Lung (tissue), 12 donors: ENCODE measurements around the gene HOXA5. TPM values are rescaled to one million over a fixed set of nuclear protein-coding genes. Genes with fewer than 3 reads are reported as not detected.
A peak's percentile ranks its signal among the peaks of the same experiment; 100 is the strongest.

Experiments used
- ATAC-seq: fragments of 200-7000 bp; cut with Tn5 transposase; one replicate; pipeline ENCODE4 v1.9.1; 2020; ENCODE audit warnings: moderate number of reproducible peaks; ENCODE audit not compliant: insufficient read depth, low FRiP score
- DNase-seq, 3 donors: peaks; one replicate each; pipeline ENCODE4 v3.0.0-alpha.2; 2013 to 2017
- H3K27ac ChIP-seq, 2 donors: one replicate each; pipeline ENCODE4 v1.5.1; 2013; ENCODE audit warnings: mild to moderate bottlenecking in 2 of 2, moderate library complexity in 2 of 2, control low read depth in 1 of 2, inconsistent platforms in 1 of 2, low read depth in 1 of 2, low read length in 1 of 2
- H3K27me3 ChIP-seq, 3 donors: one replicate each; pipeline ENCODE4 v1.5.1; 2013; ENCODE audit warnings: low read length in 2 of 3; ENCODE audit not compliant: control insufficient read depth in 3 of 3, insufficient read depth in 3 of 3
- H3K36me3 ChIP-seq, 4 donors: one replicate each; pipeline ENCODE4 v1.5.1; 2013; ENCODE audit warnings: low read length in 4 of 4, mild to moderate bottlenecking in 1 of 4, moderate library complexity in 1 of 4; ENCODE audit not compliant: control insufficient read depth in 4 of 4, insufficient read depth in 4 of 4
- H3K4me1 ChIP-seq, 5 donors: one replicate each; pipeline ENCODE4 v1.5.1; 2013; ENCODE audit warnings: low read length in 5 of 5, mild to moderate bottlenecking in 2 of 5, moderate library complexity in 1 of 5; ENCODE audit not compliant: control insufficient read depth in 5 of 5, insufficient read depth in 5 of 5
- H3K4me3 ChIP-seq: one replicate; pipeline ENCODE4 v1.5.1; 2013; ENCODE audit warnings: mild to moderate bottlenecking, control low read depth, moderate library complexity
- H3K9ac ChIP-seq, 2 donors: one replicate each; pipeline ENCODE4 v1.5.1; 2013; ENCODE audit warnings: low read length in 2 of 2, control low read depth in 1 of 2; ENCODE audit not compliant: insufficient read depth in 1 of 2
- H3K9me3 ChIP-seq, 4 donors: one replicate each; pipeline ENCODE4 v1.5.1; 2013; ENCODE audit warnings: low read length in 3 of 4, mild to moderate bottlenecking in 1 of 4, moderate library complexity in 1 of 4; ENCODE audit not compliant: control insufficient read depth in 4 of 4, insufficient read depth in 3 of 4
- WGBS, 2 donors: extraction: QIAGEN DNeasy Blood & Tissue Kit; methylation state at CpG; one replicate each; pipeline ENCODE4 v1.1.7; 2013; 5-methylcytosine and 5-hydroxymethylcytosine counted together
- polyA plus RNA-seq, 2 donors: library from polyadenylated mRNA; stranded (reverse); fragments of 200-250 nt; gene quantifications; one replicate each; pipeline ENCODE4 v1.2.1, GENCODE V29; 2013
- total RNA-seq, 2 donors: library from RNA; depleted of rRNA in 1 of 2; stranded (reverse); fragments of >200 nt in 1 of 2; gene quantifications; one replicate each; pipeline ENCODE4 v1.2.1, GENCODE V29; 2014 to 2021
- TF ChIP-seq, protein P1 (sequence below): IDR thresholded peaks from 2 replicates; pipeline ENCODE4 v1.5.1; 2012; ENCODE audit warnings: mild to moderate bottlenecking; ENCODE audit errors: control extremely low read depth, extremely low read depth
- donor health status: control.
- donor health status: control.
- donor health status: Bipolar disorder and iron deficiency.
- donor health status: healthy.
- donor health status: DM: yes; HTN: yes; CAD: no.

HOXA5 gene
- total and polyA plus RNA-seq, 4 donors: 9.2 to 61.9 (median 15.2) TPM

DNA sequence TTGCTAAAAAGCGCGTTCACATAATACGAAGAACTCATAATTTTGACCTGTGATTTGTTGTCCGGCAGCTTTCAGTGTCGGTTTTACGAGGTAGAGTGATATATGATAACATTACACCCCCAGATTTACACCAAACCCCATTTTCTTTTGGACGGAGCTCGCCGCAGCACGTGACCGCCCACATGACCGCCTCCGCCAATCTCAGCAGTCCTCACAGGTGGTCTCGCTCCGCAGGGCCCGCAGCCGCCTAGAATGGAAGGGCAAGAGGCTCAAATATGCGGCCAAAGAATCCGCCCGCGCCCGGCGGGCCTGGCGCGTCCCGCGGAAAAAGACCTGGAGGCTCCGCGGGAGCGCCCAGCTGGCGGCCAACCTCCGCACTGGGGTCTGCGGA lies 13.0 kb upstream of the HOXA5 start, which contains the start of gene HOXA7:
HOXA7 (minus strand) TSS at position 168 of the 391 bp plus-strand sequence; CDS start at position 38, 130 bp downstream.
- Histone ChIP-seq H3K4me3 (peak within 1 kb of the TSS; percentile 47), H3K36me3 (no peaks in the 10 kb centered on the region), H3K9me3 (no peaks in the 10 kb centered on the region), H3K27me3 (peaks cover 0 to 87% (median 63%) of the 10 kb centered on the region in 3 donors), H3K9ac (peak within 1 kb of the TSS in 1 of 2 donors; percentile 43), H3K27ac (peak within 1 kb of the TSS in 1 of 2 donors; percentile 78), H3K4me1 (peaks cover 0 to 33% (median 4%) of the 10 kb centered on the region in 5 donors)
- ATAC-seq (no peak), DNase-seq (peak; percentile 91 to 93 (median 91))
- 1 to 2% methylated on average over 32 to 33 of the region's 33 CpGs for WGBS, 2 donors
- TF ChIP-seq, protein P1, sequence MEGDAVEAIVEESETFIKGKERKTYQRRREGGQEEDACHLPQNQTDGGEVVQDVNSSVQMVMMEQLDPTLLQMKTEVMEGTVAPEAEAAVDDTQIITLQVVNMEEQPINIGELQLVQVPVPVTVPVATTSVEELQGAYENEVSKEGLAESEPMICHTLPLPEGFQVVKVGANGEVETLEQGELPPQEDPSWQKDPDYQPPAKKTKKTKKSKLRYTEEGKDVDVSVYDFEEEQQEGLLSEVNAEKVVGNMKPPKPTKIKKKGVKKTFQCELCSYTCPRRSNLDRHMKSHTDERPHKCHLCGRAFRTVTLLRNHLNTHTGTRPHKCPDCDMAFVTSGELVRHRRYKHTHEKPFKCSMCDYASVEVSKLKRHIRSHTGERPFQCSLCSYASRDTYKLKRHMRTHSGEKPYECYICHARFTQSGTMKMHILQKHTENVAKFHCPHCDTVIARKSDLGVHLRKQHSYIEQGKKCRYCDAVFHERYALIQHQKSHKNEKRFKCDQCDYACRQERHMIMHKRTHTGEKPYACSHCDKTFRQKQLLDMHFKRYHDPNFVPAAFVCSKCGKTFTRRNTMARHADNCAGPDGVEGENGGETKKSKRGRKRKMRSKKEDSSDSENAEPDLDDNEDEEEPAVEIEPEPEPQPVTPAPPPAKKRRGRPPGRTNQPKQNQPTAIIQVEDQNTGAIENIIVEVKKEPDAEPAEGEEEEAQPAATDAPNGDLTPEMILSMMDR: no peak

DNA sequence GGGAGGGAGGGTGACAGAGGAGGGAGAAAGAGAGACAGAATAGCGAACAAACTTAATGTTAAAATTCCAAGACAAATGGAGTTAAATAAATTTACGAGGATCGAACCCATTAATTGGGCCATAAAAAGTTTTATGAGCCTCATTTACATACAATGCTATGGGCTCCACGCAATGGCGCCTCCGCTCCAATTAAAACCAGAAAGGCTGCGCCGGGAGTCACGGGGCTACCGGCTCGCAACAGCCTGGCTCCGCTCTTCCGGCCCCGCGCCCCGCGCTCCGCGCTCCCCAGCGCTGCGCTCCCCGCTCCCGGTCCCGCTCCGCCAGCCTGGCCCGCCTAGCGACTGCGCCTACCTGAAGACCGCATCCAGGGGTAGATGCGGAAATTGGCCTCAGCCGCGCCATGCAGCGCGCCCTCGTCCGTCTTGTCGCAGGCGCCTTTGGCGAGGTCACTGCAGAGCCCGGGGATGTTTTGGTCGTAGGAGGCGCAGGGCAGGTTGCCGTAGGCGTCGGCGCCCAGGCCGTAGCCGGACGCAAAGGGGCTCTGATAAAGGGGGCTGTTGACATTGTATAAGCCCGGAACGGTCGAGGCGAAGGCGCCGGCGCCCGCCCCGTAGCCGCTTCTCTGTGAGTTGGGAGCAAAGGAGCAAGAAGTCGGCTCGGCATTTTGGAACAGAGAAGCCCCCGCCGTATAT lies 12.5 kb upstream of the HOXA5 start:
- no peaks in the 10 kb centered on the region for H3K9me3 ChIP-seq
- peaks cover 0 to 33% (median 4%) of the 10 kb centered on the region in 5 donors for H3K4me1 ChIP-seq
- 1 to 2% methylated on average over 52 to 63 of the region's 63 CpGs for WGBS, 2 donors
- ATAC-seq (no peak), DNase-seq (peak in 1 of 3 donors; percentile 59)
- peak overlapping the region; percentile 47 for H3K4me3 ChIP-seq
- peaks cover 0 to 85% (median 60%) of the 10 kb centered on the region in 3 donors for H3K27me3 ChIP-seq
- TF ChIP-seq, protein P1: no peak
- peak overlapping the region in 1 of 2 donors; percentile 78 for H3K27ac ChIP-seq
- H3K36me3 ChIP-seq: no peaks in the 10 kb centered on the region
- H3K9ac ChIP-seq: peak overlapping the region in 1 of 2 donors; percentile 43

DNA sequence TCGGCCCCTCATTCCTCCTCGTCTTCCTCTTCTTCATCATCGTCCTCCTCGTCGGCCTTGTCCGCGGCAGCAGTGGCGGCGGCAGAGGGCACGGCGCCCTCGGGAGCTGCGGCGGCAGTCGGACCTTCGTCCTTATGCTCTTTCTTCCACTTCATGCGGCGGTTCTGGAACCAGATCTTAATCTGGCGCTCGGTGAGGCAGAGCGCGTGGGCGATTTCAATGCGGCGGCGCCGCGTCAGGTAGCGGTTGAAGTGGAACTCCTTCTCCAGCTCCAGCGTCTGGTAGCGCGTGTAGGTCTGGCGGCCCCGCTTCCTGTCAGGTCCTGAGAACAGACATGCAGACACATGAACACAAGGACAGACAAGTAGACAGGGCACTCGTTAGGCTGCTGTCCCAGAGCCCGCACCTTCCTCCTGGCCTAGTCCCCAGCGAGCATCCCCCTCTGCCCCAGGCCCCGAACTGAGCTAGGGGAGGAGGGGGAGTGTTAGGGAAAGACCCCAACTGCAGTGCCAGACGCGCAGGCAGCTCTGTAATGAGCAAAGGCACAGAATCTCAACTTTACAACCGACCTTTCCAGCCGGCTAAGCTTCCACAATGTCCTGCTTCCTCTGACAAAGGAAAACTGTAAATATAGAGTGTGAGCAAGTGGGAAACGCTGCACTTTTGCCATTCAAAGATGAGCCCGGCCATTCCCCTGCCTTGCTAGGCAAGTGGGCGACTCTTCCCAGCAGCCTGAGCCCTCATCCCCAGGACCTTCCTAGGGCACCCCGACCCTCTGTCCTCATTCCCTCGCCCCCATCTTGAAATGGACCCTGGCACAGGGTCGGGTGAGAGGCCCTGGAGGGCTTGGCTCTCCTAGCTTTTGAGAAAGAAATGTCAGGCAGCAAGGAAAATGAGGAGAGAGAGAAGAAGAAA lies 11.7 kb upstream of the HOXA5 start:
- Histone ChIP-seq H3K27me3 (peaks cover 0 to 87% (median 59%) of the 10 kb centered on the region in 3 donors), H3K4me1 (peaks cover 0 to 36% (median 4%) of the 10 kb centered on the region in 5 donors), H3K9ac (peak overlapping the region in 1 of 2 donors; percentile 33), H3K9me3 (no peaks in the 10 kb centered on the region), H3K27ac (peak overlapping the region in 1 of 2 donors; percentile 21), H3K36me3 (no peaks in the 10 kb centered on the region), H3K4me3 (no peak overlapping the region)
- TF ChIP-seq, protein P1: no peak
- DNase-seq: peak in 1 of 3 donors; percentile 35
- no peak for ATAC-seq
- WGBS, 2 donors: 21 to 35% methylated on average over 48 of the region's 48 CpGs
